Right lobe of liver (tissue), 6 donors: Measurements from ENCODE around the gene KCNIP1. TPM values are rescaled to one million over a fixed set of nuclear protein-coding genes. Genes with fewer than 3 reads are reported as not detected.

Source experiments
- ATAC-seq, 4 donors: fragments of 200-7000 bp; cut with Tn5 transposase; one replicate each; pipeline ENCODE4 v1.9.1; 2020; ENCODE audit warnings: mild to moderate bottlenecking in 4 of 4, moderate library complexity in 4 of 4
- DNase-seq, 3 donors: peaks; one replicate each; pipeline ENCODE4 v3.0.0-alpha.2; 2020
- H3K27ac ChIP-seq, 3 donors: fragments of 200-600 bp; one replicate each; pipeline ENCODE4 v1.8.0; 2022
- H3K27me3 ChIP-seq, 2 donors: fragments of 200-600 bp; one replicate each; pipeline ENCODE4 v1.8.0; 2022
- H3K36me3 ChIP-seq, 4 donors: fragments of 200-600 bp; sonication (generic) in 1 of 4; one replicate each; pipeline versions ENCODE4 v1.5.1 to v1.8.0; 2017 to 2022; ENCODE audit warnings: control low read depth in 1 of 4
- H3K4me1 ChIP-seq, 4 donors: fragments of 200-600 bp; sonication (generic) in 1 of 4; one replicate each; pipeline versions ENCODE4 v1.5.1 to v1.8.0; 2017 to 2022; ENCODE audit warnings: control low read depth in 1 of 4
- H3K4me3 ChIP-seq, 3 donors: fragments of 200-600 bp; one replicate each; pipeline ENCODE4 v1.8.0; 2022
- H3K9me3 ChIP-seq, 4 donors: fragments of 200-600 bp; sonication (generic) in 1 of 4; one replicate each; pipeline versions ENCODE4 v1.5.1 to v1.8.0; 2017 to 2022; ENCODE audit warnings: control low read depth in 1 of 4
- CTCF ChIP-seq, 4 donors: fragments of 200-600 bp in 3 of 4; fragments of 450-650 bp in 1 of 4; IDR thresholded peaks; one replicate each; pipeline versions ENCODE4 v1.5.1 to v1.8.0; 2016 to 2022; ENCODE audit warnings: antibody characterized with exemption in 4 of 4, mild to moderate bottlenecking in 2 of 4
- POLR2A ChIP-seq: fragments of 450-650 bp; IDR thresholded peaks from one replicate; pipeline ENCODE4 v1.6.1; 2017; ENCODE audit warnings: antibody characterized with exemption, mild to moderate bottlenecking
- WGBS: methylation state at CpG from one replicate; pipeline ENCODE4 v1.1.6; 2018; ENCODE audit warnings: low coverage, low lambda C conversion rate; ENCODE audit not compliant: insufficient coverage; ENCODE audit errors: missing lambda C conversion rate; 5-methylcytosine and 5-hydroxymethylcytosine counted together
- intact Hi-C, 2 donors: fragments of 100-400 bp; cut with DNase I; formaldehyde crosslinking; loops; one replicate each; pipeline versions ENCODE4 v1.11.2 to v1.14.1; 2022
- total RNA-seq, 6 experiments: library from RNA; depleted of rRNA in 2 of 6; stranded (reverse); fragments of >200 nt in 2 of 6; fragmentation: NEBNext Ultra II Directional in 3 of 6; extraction: Animal tissue kit (Norgen Biotek cat#: 25700) in 3 of 6; gene quantifications; one replicate each; pipeline versions ENCODE4 v1.1.0 to v1.2.4, GENCODE V29; 2016 to 2023
- donor health status: DM: no; HTN: yes; CAD: no.
- donor health status: DM: no; HTN: no; CAD: no.
- donor health status: DM: no; HTN: no; CAD: no.
- donor health status: DM: no; HTN: yes; CAD: no.
- donor health status: DM: no; HTN: yes; CAD: no.

Gene KCNIP1
- total RNA-seq, 6 experiments from 2014 or later, result 0.56 TPM; not detected in 5

GRCh38 chr5:170781946-170782345 is 278.1 kb downstream of the KCNIP1 start:
- H3K36me3 ChIP-seq, result no peaks in the 10 kb centered on the region
- H3K9me3 ChIP-seq, result no peaks in the 10 kb centered on the region
- intact Hi-C loops, result no loop called here
- no peak for TF ChIP-seq POLR2A
- no peak for TF ChIP-seq CTCF (IDR thresholded peaks at IDR 0.05)
- 40% methylated on average over 1 of the region's 1 CpG for WGBS
- H3K27ac ChIP-seq, result no peak overlapping the region
- ATAC-seq (no peak), DNase-seq (no peak)
- no peaks in the 10 kb centered on the region for H3K27me3 ChIP-seq
- no peak overlapping the region for H3K4me3 ChIP-seq
- no peaks in the 10 kb centered on the region for H3K4me1 ChIP-seq

- DNase-seq (no peak), ATAC-seq (peak in 1 of 4 donors; percentile 24)
- H3K4me3 ChIP-seq, result no peak overlapping the region
- intact Hi-C loops, result no loop called here
- 64% methylated on average over 6 of the region's 6 CpGs for WGBS
- no peaks in the 10 kb centered on the region for H3K36me3 ChIP-seq
- H3K9me3 ChIP-seq, result no peaks in the 10 kb centered on the region
- no peaks in the 10 kb centered on the region for H3K27me3 ChIP-seq
- H3K4me1 ChIP-seq, result no peaks in the 10 kb centered on the region
- TF ChIP-seq CTCF (IDR thresholded peaks at IDR 0.05) (no peak), POLR2A (no peak)
- H3K27ac ChIP-seq, result no peak overlapping the region
These were observed 278.6 kb downstream of the KCNIP1 start for GRCh38 chr5:170782438-170782837.

- DNase-seq, result no peak
- H3K4me1 ChIP-seq, result no peaks in the 10 kb centered on the region
- TF ChIP-seq POLR2A, result no peak
- no peak for TF ChIP-seq CTCF (IDR thresholded peaks at IDR 0.05)
- no peak within 1 kb of the TSS for H3K4me3 ChIP-seq
- no peaks in the 10 kb centered on the region for H3K27me3 ChIP-seq
- no peak for ATAC-seq
- no peaks in the 10 kb centered on the region for H3K36me3 ChIP-seq
- 93% methylated on average over 5 of the region's 14 CpGs for WGBS
- intact Hi-C loops, result no loop called here
- H3K9me3 ChIP-seq, result no peaks in the 10 kb centered on the region
- H3K27ac ChIP-seq, result no peak within 1 kb of the TSS
These were observed 279.9 kb downstream of the KCNIP1 start, which contains the start of gene GABRP for GRCh38 chr5:170783498-170784247. Gene GABRP, plus strand, starts transcription at chr5:170783725. Its CDS starts 4,891 bp downstream, at chr5:170788616.

- WGBS, result 57% methylated on average over 3 of the region's 3 CpGs
- no peak for ATAC-seq
- no peaks in the 10 kb centered on the region for H3K4me1 ChIP-seq
These were observed 281.6 kb downstream of the KCNIP1 start for GRCh38 chr5:170785416-170785815.

More at GRCh38 chr5:170785416-170785815, 281.6 kb downstream of the KCNIP1 start:
- H3K9me3 ChIP-seq, result no peaks in the 10 kb centered on the region
- H3K27me3 ChIP-seq, result no peaks in the 10 kb centered on the region
- no peak overlapping the region for H3K27ac ChIP-seq
- DNase-seq, result no peak
- no peak overlapping the region for H3K4me3 ChIP-seq
- intact Hi-C loops, result no loop called here
- no peak for TF ChIP-seq POLR2A
- no peaks in the 10 kb centered on the region for H3K36me3 ChIP-seq

Other genes starting within 250 kb of the KCNIP1 start
- gene LCP2, start 206.2 kb upstream of the KCNIP1 start, total RNA-seq, result 10 to 100 TPM in 3 of 6 experiments, 1 to 10 TPM in 3; 4.4 to 20.5 (median 10.1) TPM
- gene KCNMB1, start 114.7 kb upstream of the KCNIP1 start, total RNA-seq, result under 1 TPM in 5 of 6 experiments, not detected in 1; 0.10 to 0.27 (median 0.25) TPM